GM19035 (cell line): Measurements from ENCODE around the gene SOST.

ENCODE experiments used
- ATAC-seq: cut with Tn5 transposase; IDR thresholded peaks from one replicate; pipeline ENCODE4 v1.9.1; 2021; ENCODE audit not compliant: unreplicated experiment

Gene SOST

GRCh38 chr17:43710101-43710500 is 48.5 kb downstream of the SOST start:
- ATAC-seq: no peak

GRCh38 chr17:43709210-43709609 is 49.4 kb downstream of the SOST start:
- ATAC-seq: no peak

GRCh38 chr17:43707184-43707583 is 51.4 kb downstream of the SOST start:
- no peak for ATAC-seq

- no peak for ATAC-seq
Observed at GRCh38 chr17:43706235-43706634, 52.4 kb downstream of the SOST start.
